Right kidney (tissue), 9 donors: Measurements from ENCODE around the gene NMUR2.

ENCODE experiments used
- DNase-seq: peaks from one replicate; pipeline ENCODE4 v3.0.0-alpha.2; 2016
- long read RNA-seq, 8 donors: transcript quantifications; one replicate each; lab custom pipeline, GENCODE V29; 2026

The NMUR2 gene, protein sequence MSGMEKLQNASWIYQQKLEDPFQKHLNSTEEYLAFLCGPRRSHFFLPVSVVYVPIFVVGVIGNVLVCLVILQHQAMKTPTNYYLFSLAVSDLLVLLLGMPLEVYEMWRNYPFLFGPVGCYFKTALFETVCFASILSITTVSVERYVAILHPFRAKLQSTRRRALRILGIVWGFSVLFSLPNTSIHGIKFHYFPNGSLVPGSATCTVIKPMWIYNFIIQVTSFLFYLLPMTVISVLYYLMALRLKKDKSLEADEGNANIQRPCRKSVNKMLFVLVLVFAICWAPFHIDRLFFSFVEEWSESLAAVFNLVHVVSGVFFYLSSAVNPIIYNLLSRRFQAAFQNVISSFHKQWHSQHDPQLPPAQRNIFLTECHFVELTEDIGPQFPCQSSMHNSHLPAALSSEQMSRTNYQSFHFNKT
- long read RNA-seq, donor 1: 0 reads
- long read RNA-seq, donor 2: 0 reads
- long read RNA-seq, donor 3: 0 reads
- long read RNA-seq, donor 4: 0 reads
- long read RNA-seq, donor 5: 0 reads
- long read RNA-seq, donor 6: 0 reads
- long read RNA-seq, donor 7: 0 reads
- long read RNA-seq, donor 8: 0 reads

DNA sequence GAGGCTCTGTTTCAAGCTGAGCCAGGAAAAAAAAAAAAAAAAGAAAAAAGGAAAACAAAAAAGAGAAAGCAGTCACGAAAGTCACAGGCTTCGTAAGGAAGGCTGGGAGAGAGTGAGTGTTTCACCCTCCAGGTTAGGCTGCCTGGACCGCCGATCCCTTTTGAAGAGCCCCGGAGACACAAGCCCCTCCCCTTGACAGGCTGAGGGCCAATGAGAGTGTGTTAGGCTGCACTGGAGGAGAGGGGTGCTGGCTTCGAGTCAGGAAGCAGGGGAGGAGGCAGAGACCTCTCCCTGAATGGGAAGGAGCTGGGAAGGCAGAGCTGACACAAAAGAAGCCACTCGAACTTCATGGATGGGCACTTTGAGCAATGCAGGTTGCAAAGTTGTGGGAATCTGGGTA is at the start of gene NMUR2:
TSS of gene NMUR2 (minus strand) at position 135 of the 400 bp plus-strand sequence. CDS start 166 bp downstream, outside the sequence.
- peak; percentile 7 for DNase-seq

DNA sequence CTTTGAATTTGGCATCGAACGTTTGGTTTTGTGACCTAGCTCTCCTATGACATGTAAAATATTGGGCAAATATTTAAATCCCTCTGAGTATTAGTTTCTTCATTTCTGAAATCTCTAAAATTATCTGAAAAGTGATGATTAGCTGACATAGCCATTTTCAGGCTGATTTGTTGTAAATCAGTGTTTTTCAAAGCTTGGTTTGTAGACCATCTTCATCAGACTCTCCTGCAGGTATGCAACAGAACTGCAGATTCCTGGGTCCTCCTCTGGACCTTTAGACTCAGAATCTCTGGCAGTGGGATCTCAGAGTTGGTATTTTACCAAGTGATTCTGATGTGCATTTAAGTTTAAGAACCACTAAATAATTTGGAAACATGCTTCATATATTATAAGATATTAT is 38.9 kb upstream of the NMUR2 start:
- no peak for DNase-seq

DNA sequence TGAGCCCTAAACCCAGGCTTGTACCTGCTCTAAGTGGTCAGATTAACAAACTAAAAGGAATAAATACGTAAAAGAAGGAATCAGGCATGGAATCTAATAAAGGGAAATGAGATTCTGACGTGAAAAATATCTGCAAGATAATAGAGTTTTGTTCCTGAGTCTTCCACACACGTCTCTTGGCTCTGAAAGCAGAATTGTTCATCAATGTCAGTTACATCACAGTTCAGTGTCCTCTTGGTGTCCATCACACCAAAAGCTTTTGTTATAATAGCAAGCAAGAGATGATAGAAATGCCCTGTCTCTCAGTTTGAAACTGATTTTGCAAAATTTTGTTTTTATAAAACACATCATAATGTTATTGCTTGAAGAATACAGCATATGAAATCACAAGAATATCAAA is 34.7 kb upstream of the NMUR2 start:
- no peak for DNase-seq

DNA sequence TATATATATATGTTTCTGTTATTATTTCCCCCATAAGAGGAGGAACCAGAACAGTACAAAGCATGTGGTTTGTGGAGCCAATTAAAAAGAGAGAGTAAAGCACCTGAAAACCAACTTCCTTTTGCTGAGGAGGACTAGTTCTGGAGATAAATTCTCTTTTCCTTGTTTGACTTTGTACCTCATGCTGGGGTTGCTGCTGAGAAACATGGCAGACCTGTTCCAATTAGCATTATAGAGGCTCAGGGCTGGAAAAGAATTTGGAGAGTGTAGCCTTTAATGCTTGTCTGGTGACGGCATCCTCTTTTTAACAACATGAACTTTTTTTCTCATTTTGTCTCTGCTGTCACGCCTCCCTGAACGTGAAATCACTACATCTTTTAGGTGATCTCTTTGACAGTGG is 32.8 kb upstream of the NMUR2 start:
- DNase-seq: no peak

DNA sequence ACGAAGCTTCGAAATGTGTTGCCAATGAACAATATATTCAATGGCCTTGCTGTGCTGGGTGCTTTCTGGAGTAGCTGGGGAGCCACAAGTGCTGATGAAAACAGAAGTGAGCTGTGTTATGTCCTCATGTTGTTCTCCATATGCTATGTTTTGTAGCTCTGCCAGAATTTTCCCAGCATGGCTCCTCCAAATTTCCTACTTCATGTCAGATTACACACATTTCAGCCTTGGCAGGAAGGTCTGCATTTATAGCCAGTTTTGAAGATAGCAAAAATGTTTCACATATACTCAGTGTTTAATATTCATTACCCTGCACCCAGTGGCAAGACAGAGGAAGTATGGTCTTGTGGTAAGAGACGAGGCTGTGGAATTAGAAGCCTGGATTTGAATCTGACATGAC is 22.6 kb upstream of the NMUR2 start:
- DNase-seq: no peak

DNA sequence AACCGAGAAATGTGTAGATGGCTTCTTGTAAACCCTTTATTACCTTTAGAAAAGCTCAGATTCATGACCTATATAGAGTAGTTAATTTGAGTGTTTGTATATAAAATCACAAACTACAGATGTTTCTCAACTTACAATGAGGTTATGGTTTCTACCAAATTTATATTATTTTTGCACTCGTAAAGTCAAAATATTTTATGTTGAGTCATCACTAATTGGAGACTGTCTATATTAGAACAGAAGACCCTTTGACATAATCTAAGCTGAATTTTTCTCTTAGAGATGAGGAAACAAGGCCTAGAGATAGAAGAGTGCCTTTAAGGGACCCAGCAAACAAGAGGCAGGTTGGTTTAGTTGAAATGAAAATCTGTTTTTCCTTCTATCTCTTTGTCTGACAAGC is 20.0 kb upstream of the NMUR2 start:
- DNase-seq: no peak

DNA sequence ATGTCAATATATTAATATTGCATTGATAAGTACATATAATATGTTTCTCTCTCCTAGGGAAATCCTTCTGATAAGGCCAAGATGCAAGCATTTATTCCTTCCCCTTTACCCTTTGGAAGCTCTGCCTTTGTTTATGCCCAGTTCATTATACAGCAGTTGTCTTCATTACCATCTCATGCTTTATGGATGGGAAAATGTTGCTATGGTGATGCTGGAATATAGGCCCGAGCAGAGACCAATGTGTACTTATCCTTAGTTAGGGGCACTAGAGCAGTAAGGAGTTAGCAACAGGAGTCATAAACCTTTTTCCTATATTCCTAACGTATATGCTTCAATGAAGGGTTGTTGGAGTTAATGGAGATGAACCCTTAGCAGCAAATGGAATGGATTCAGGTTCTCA is 19.4 kb upstream of the NMUR2 start:
- no peak for DNase-seq

DNA sequence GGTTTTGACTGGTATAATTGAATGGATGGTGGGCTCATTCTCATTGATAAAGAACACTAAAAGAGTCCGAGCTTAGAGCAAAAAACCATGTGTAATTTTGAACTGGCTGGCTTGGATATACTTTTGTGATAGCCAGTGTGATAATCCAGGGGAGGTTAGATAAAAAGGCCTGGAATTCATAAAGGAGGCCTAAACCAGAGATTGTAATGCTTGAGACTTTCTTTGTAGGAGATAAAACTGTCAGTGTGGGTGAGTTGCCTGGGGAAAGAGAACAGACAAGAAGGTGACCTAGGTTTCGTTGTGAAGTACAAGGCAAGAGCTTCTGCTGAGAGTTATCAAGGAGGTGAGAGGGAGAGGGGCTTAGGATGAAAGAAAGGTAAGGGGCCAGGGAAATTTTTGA is 17.0 kb upstream of the NMUR2 start:
- DNase-seq: no peak

DNA sequence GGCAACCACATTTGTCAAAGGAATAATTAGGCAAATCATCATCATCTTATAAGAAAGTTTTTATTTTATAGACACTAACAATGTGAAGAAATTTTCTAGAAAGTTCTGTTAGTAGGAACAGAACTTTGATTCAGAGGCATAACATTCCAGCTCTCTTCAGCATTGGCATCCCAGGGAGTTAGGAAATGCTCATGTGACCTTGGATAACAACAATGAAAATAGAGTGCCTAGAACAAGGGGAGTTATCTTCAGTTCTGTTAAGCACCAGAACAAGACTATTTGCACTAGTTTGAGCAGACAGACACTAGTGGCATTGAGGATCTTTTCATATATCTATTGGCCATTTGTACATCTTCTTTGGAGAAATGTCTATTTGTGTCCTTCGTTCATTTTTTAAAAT is 7.0 kb upstream of the NMUR2 start:
- no peak for DNase-seq

DNA sequence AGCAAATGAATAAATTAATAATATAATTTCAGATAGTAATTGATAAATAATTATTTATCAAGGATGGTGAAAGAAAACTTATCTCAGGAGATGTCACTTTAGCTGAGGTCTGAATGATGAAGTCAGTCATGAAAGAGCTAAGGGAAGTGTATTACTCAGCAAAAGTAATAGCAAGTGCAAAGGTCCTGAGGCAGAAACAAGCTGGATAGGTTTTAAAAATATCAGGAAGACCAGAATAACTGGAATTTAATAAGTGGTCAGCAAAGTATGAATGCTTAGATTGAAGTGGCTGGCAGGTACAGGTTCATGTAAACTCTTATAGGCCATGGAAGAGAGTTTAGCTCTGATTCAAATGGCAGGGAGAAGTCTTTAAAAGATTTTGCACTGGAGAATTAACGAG is 1.0 kb upstream of the NMUR2 start:
- no peak for DNase-seq

DNA sequence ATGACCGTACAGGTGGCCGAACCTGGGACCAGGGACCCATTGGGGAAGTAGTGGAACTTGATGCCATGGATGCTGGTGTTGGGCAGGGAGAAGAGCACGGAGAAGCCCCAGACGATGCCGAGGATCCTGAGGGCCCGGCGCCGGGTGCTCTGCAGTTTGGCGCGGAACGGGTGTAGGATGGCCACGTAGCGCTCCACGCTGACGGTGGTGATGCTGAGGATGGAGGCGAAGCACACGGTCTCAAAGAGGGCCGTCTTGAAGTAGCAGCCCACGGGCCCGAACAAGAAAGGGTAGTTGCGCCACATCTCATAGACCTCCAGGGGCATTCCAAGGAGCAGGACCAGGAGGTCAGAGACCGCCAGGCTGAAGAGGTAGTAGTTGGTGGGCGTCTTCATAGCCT is 585 bp downstream of the NMUR2 start:
- DNase-seq: no peak

DNA sequence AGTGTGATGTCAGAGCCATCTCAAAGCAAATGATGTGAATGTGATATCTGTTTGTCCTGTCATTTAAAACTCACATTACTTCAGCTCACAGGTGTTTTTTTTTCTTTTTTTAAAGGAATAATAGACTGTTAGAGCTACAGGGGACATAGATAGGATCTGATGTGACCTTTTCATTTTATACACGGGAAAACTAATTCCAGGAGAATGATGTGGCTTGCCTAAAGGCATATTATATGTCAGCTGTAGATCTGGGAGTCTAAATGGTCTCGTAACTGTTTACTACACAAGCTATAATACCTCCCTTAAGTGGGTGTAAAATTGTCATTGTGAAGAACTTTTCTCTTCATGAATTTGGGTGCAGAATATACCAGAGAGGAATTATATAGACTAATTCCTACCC is 2.0 kb downstream of the NMUR2 start:
- no peak for DNase-seq

DNA sequence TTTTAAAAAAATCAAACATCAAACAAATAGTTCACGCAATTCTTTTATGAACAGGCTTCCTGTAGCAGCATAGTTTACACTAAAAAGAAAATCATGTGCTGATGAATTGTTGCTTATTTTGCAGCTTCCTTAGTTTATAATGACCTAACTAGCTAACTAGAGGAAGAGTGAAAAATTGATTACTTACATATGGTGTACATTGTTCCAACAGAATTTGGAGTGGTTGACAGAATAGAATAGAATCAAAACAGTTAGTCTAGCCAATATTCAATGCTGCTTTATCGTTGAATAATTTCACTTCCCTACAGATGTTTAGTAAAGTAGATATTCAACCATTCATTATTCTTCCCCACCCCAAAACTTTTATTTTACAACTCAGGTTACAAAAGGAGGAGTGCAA is 4.2 kb downstream of the NMUR2 start:
- DNase-seq: no peak

DNA sequence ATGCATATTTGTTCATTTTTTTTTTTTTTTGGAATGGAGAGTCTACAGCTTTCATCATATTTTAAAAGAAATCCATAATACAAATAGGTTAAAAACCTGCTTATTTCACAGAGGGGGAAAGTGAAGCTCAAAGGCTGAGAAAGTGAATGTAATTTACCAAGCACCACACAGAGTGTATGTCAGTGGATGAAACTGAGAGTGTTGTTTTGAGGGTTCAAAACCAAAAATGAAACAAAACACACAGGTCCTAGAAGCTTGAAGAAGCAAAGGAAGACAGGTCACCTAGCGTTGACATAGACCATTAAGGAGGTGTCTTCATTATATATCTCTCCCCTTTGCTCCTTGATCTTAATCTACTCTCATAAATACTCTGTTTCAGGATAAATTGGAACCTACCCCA is 7.5 kb downstream of the NMUR2 start:
- no peak for DNase-seq

DNA sequence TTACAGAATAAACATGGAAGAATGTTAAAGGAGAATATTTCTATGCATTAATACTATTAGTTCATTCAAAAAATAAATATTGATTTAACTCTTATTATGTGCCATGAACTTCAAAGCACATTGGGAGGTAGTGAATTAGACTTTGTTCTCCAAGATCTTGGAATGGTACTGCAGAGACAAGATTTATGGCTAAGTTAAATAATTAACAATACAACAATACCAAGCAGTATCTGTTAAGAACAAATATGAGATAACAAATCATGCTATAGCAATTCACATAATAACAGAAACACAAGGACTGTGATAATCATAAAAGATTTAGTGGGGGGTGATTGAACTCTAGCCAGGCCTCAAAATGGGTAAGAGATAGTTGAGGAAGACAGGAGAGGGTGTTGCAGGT is 11.6 kb downstream of the NMUR2 start:
- no peak for DNase-seq

DNA sequence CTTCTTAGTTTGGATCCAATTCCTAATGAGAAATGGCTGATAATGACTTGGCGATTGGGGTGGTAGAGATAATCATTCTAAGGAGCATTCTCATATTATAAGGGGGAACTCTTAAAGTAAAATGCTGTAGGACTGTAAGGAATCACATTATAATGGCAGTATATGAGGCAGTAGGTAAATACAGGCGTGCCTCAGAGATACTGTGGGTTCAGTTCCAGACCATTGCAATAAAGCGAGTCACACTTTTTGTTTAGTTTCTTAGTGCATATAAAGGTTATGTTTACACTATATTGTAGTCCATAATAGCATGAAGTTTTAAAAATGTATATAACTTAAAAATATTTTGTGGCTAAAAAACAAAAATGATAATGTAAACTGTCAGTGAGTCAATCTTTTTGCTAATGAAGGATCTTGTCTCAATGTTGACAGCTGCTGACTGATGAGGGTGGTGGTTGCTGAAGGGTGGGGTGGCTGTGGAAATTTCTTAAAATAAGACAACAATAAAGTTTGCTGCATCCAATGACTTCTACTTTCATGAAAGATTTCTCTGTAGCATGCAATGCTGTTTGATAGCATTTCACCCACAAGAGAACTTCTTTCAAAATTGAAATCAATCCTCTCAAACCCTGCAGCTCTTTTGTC is 15.8 kb downstream of the NMUR2 start:
- no peak for DNase-seq

DNA sequence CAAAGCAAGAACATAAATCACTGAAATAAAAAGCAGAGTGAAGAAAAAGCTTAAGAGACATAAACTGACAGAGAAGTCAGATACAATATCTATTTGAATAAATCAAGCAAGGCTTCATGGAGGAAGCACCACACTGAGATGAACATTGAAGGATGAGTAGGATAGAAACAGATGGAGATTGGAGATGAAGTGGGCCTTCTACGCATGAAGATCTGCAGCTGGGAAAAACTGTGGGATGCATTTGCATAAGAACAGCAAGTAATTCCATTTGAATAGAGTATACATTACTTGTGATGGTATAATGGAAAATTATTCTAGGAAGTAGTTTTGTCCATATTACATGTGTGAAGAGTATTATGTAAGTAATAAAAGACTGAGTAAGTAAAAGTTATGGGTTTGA is 16.5 kb downstream of the NMUR2 start:
- DNase-seq: no peak

DNA sequence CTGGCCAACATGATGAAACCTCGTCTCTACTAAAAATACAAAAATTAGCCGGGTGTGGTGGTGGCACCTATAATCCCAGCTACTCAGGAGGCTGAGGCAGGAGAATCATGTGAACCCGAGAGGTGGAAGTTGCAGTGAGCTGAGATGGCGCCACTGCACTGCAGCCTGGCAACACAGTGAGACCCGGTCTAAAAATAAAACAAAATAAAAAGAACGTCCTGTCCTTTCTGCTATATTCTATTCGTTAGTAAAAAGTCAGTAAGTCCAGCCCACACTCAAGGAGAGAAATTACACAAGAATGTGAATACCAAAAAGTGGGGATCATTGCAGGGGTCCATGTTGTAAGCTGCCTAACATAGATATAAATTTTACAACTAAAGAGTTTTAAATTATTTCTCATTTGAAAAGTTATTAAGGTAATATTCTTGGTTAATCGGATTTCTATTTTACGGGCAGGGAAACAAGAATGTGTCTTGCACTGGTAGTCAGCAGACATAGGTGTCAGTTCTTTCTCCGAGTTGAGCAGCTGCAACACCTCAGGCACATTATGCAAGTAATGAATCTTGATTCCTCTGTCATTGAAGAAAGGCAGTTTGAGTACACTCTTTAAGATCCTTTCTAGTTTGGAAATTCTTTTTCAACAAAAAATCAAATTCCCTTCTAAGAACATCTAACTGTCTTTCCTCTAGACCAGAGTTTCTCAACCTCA is 24.5 kb downstream of the NMUR2 start:
- peak; percentile 1 for DNase-seq

DNA sequence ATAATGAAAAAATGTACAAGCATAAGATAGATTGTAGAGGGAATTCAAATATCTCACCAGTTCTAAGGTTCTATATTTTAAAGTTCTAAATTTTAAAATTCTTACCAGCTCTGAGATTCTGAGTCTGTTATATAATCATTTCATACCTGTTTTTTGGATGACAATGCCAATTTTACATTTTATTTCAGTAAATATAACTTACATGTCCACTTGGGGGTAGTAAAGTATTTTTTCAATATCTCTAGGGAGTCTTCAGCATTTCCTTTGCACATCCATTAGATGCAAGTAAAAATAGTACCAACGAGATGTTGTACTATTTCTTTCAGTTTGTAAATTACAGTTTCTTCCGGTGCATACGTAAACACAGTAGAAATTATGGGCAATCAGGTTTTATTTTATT is 25.7 kb downstream of the NMUR2 start:
- DNase-seq: no peak

DNA sequence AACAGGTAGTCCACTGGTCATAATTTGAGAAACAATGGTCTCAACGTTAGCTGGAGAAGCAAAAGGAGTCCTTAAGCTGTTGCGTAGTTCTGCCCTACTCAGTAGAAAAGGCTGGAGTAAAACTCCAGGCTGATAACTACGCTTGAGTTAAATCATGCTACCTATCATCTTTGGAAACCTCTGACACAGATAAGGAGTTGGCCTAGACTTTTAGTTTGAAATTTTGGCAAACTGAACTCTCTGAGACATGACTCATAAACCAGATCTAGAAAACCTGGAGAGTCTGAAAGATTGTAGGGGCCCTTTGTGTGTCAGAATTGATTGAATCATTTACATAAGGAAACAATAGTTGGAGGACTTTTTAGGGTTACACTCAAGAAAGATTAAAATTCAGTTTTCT is 26.3 kb downstream of the NMUR2 start:
- no peak for DNase-seq

DNA sequence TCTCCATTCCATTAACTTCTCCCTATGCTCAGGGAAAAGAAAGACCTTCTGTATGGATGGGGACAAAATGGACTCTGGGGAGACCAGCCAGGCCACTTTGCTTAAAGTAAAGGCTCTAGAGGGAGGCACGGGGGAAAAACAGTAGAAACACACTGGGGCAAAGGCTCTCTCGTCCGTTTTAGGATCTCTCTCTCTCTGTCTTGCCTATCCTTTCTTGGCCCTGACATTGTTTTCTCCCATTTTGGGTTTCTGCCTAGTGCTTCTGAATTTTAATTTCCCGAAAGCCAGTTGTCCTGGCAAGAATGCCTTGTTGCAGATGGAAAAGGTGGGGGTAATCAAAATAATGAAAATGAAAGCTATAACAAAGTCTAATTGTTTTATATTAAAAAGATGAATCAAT is 28.2 kb downstream of the NMUR2 start:
- no peak for DNase-seq

DNA sequence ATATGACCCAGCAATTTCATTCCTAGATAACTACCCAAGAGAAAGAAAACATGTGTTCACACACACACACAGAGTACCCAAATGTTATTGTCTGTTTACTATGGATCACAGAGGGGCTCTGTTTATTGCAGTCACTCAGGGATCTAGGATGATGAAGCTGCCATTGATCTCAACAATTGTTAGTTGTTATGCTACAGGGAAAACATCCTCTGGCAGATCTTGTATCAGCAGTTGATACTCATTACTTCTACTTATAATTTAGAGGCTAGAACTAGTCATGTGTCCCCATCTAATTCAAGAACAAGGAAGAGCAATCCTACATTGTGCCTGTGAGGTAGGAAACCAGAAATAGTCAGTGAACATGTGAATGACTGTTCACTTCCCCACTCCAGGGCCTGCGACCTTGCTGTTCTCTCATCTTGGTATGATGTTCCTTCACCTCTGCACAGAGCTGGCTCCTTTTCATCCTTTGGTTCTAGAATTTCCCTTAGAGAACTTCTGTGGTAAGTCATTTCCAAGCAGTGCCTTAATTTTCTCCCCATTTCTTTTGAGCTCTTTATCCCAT is 30.3 kb downstream of the NMUR2 start:
- DNase-seq: no peak

DNA sequence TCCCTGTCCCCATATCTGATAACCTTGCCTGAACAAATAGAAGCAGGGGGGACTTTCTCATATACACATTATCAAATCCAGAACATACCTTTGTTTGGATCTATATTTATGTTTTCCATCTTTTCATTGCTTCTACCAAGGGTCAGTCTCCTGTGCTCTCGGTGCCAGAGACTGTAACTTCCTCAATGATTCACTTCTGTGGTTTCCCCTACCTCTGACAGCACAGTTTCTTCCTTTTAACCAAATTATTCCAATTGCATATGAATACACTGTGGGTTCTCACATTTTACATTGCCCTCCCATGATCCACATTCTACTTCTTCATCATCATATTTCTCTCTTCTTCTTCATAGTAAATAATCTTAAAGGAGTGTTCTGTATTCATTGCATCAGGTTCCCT is 32.2 kb downstream of the NMUR2 start:
- DNase-seq: no peak
